Prostate gland (tissue), 2 donors: ENCODE data around the gene UNC5C.

Experiments
- POLR2A ChIP-seq: fragments of 450-650 bp; IDR thresholded peaks from one replicate; pipeline ENCODE4 v1.6.1; 2016; ENCODE audit warnings: antibody characterized with exemption, mild to moderate bottlenecking
- POLR2AphosphoS5 ChIP-seq: sonication (generic); formaldehyde crosslinking; IDR thresholded peaks from one replicate; pipeline ENCODE4 v1.6.1; 2017; ENCODE audit warnings: antibody characterized with exemption
- TF ChIP-seq, protein P1 (sequence below), 4 experiments: fragments of 200-600 bp in 2 of 4; fragments of 450-650 bp in 2 of 4; sonication (generic) in 2 of 4; IDR thresholded peaks; 1 replicate in 3 of 4; 2 replicates in 1 of 4; pipeline ENCODE4 v1.5.1; 2016 to 2019; ENCODE audit warnings: antibody characterized with exemption in 4 of 4, mild to moderate bottlenecking in 2 of 4, moderate library complexity in 2 of 4

DNA sequence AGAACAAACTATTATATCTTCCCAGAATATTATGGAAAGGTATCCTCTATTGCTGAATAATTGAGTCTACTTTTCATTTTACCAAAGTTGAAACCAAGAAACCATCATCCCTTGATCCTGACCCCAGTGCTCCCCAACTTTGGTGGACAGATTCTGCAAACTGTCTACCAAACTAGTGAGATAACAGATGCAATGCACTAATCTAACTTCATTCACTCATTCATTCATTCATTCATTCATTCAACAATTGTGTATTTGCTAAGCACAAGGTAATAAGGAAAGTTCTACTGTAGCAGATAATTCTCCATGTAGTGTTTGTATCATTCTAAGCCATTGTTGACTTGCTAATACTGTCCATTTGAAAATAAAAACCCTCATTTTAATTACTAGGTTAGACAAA, 150.6 kb downstream of the UNC5C start:
- TF ChIP-seq, protein P1, sequence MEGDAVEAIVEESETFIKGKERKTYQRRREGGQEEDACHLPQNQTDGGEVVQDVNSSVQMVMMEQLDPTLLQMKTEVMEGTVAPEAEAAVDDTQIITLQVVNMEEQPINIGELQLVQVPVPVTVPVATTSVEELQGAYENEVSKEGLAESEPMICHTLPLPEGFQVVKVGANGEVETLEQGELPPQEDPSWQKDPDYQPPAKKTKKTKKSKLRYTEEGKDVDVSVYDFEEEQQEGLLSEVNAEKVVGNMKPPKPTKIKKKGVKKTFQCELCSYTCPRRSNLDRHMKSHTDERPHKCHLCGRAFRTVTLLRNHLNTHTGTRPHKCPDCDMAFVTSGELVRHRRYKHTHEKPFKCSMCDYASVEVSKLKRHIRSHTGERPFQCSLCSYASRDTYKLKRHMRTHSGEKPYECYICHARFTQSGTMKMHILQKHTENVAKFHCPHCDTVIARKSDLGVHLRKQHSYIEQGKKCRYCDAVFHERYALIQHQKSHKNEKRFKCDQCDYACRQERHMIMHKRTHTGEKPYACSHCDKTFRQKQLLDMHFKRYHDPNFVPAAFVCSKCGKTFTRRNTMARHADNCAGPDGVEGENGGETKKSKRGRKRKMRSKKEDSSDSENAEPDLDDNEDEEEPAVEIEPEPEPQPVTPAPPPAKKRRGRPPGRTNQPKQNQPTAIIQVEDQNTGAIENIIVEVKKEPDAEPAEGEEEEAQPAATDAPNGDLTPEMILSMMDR (IDR thresholded peaks at IDR 0.05): no peak
- TF ChIP-seq POLR2A (no peak), POLR2AphosphoS5 (no peak)
